ENCODE results near the gene DENND2A. TPM values are rescaled to one million over a fixed set of nuclear protein-coding genes. Genes with fewer than 3 reads are reported as not detected.

DENND2A gene
- total RNA-seq, 1 experiment from 2014 or later, result 7.3 TPM

DNA sequence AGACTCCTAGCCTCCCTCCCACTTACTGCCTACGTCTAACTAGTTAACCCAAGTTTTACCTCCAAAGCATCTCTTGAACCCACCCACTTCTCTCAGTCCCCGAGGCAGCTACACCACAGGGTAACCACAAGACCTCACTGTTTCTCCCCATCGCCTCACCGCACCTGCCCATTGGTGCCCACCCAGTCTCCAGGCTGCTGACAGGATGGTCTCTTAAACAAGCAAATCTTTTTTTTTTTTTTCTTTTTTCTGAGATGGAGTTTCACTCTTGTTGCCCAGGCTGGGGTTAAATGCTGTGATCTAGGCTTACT lies 47.0 kb downstream of the DENND2A start:
- Histone ChIP-seq H3K4me1 (ENCODE audit: insufficient read depth, low read length) (no peaks in the 10 kb centered on the region), H2AK5ac (ENCODE audit: insufficient read length, low read length) (no peak overlapping the region), H2BK120ac (ENCODE audit: low read depth, low read length, poor library complexity, severe bottlenecking) (no peak overlapping the region), H3K79me1 (ENCODE audit: insufficient read depth, low read depth, low read length, poor library complexity, severe bottlenecking) (no peaks in the 10 kb centered on the region), H2AFZ (ENCODE audit: low read length) (no peak overlapping the region), H2BK12ac (ENCODE audit: insufficient read length, low read depth, low read length) (no peak overlapping the region), H4K20me1 (ENCODE audit: control insufficient read depth, insufficient read depth, insufficient read length) (no peaks in the 10 kb centered on the region), H3K56ac (ENCODE audit: insufficient read length, low read depth, low read length) (no peak overlapping the region), H3K27ac (ENCODE audit: insufficient read length, low read depth, low read length) (no peak overlapping the region), H3K79me2 (ENCODE audit: insufficient read depth, low read length) (no peaks in the 10 kb centered on the region), H3K14ac (ENCODE audit: insufficient read depth, low read length) (no peak overlapping the region), H3K18ac (ENCODE audit: insufficient read length, low read depth, low read length) (no peak overlapping the region), H3K4me2 (ENCODE audit: insufficient read depth, insufficient read length, low read length) (no peak overlapping the region), H2BK15ac (ENCODE audit: low read depth, low read length) (no peak overlapping the region), H3T11ph (ENCODE audit: low read length) (no peak overlapping the region), H3K27me3 (ENCODE audit: insufficient read depth, low read length) (no peaks in the 10 kb centered on the region), H4K8ac (replicated peaks; ENCODE audit: insufficient read length, low read depth, low read length) (no peak overlapping the region), H3K9ac (ENCODE audit: extremely low read depth, insufficient read length, low read length) (no peak overlapping the region), H3K4ac (ENCODE audit: low read depth, low read length) (no peak overlapping the region), H2BK20ac (ENCODE audit: low read depth, low read length, poor library complexity, severe bottlenecking) (no peak overlapping the region), H3K9me3 (ENCODE audit: control insufficient read depth, low read depth, low read length) (no peaks in the 10 kb centered on the region), H4K5ac (ENCODE audit: insufficient read length, low read depth, low read length) (no peak overlapping the region), H2BK5ac (ENCODE audit: insufficient read length, low read length) (no peak overlapping the region), H4K91ac (ENCODE audit: insufficient read length, low read depth, low read length) (no peak overlapping the region), H3K23ac (ENCODE audit: insufficient read length, low read depth, low read length) (no peak overlapping the region), H3K23me2 (ENCODE audit: insufficient read length, low read depth, low read length, poor library complexity, severe bottlenecking) (no peaks in the 10 kb centered on the region)
- Mint-ChIP-seq H3K9me3 (no peaks in the 10 kb centered on the region), H3K4me1 (0 out of 4 replicates have a peak, but pooled peaks cover 0 to 7% of the 10 kb centered on the region in 2 experiments), H3K36me3 (ENCODE audit: insufficient read depth in 1 of 3, low read depth in 3 of 3) (no peaks in the 10 kb centered on the region; a peak in 1 of 7 replicates), H3K4me3 (no peak overlapping the region), H3K27ac (no peak overlapping the region), H3K27me3 (ENCODE audit: low read depth) (no peaks in the 10 kb centered on the region)
- TF ChIP-seq, protein P1, sequence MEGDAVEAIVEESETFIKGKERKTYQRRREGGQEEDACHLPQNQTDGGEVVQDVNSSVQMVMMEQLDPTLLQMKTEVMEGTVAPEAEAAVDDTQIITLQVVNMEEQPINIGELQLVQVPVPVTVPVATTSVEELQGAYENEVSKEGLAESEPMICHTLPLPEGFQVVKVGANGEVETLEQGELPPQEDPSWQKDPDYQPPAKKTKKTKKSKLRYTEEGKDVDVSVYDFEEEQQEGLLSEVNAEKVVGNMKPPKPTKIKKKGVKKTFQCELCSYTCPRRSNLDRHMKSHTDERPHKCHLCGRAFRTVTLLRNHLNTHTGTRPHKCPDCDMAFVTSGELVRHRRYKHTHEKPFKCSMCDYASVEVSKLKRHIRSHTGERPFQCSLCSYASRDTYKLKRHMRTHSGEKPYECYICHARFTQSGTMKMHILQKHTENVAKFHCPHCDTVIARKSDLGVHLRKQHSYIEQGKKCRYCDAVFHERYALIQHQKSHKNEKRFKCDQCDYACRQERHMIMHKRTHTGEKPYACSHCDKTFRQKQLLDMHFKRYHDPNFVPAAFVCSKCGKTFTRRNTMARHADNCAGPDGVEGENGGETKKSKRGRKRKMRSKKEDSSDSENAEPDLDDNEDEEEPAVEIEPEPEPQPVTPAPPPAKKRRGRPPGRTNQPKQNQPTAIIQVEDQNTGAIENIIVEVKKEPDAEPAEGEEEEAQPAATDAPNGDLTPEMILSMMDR (conservative IDR thresholded peaks at IDR 0.05), result no peak
- no peak for DNase-seq
- WGBS (ENCODE audit: extremely low coverage, insufficient read length, low lambda C conversion rate), result no CpG with 5 or more reads among the region's 4 CpGs
